HEK293 (cell line): ENCODE data around the gene TEX28.
"Not testable (repeated sequence)": the region's sequence is repeated elsewhere in the genome, so short reads cannot be mapped to it uniquely, and the experiment has no call there.

Source experiments
- CTCF ChIP-seq: fragments of 450-650 bp; formaldehyde crosslinking; IDR thresholded peaks from 2 replicates; pipeline ENCODE4 v1.5.1; 2016; ENCODE audit warnings: missing biosample characterization, missing genetic modification characterization
- HOXA7 ChIP-seq: sonication (generic); formaldehyde crosslinking; IDR thresholded peaks from 2 replicates; pipeline ENCODE4 v1.8.1; 2022; ENCODE audit warnings: missing genetic modification reagents, borderline replicate concordance
- PRDM6 ChIP-seq: fragments of 450-650 bp; formaldehyde crosslinking; IDR thresholded peaks from 2 replicates; pipeline ENCODE4 v1.5.1; 2017; ENCODE audit warnings: missing biosample characterization, missing genetic modification characterization
- TRIM28 ChIP-seq: IDR thresholded peaks from 2 replicates; pipeline ENCODE4 v1.6.1; 2011; ENCODE audit warnings: low read length, control low read depth, borderline replicate concordance
- ZBTB7A ChIP-seq: fragments of 450-650 bp; formaldehyde crosslinking; IDR thresholded peaks from 2 replicates; pipeline ENCODE4 v1.5.1; 2016; ENCODE audit warnings: low read depth, missing biosample characterization, missing genetic modification characterization
- ZEB2 ChIP-seq: fragments of 450-650 bp; formaldehyde crosslinking; IDR thresholded peaks from 2 replicates; pipeline ENCODE4 v1.5.1; 2016; ENCODE audit warnings: missing biosample characterization, missing genetic modification characterization
- ZNF121 ChIP-seq: fragments of 450-650 bp; formaldehyde crosslinking; IDR thresholded peaks from 2 replicates; pipeline ENCODE4 v1.5.1; 2016; ENCODE audit warnings: missing biosample characterization, missing genetic modification characterization
- ZNF341 ChIP-seq: fragments of 450-650 bp; formaldehyde crosslinking; IDR thresholded peaks from 2 replicates; pipeline ENCODE4; 2016; ENCODE audit warnings: low read depth, missing biosample characterization, missing genetic modification characterization
- ZNF473 ChIP-seq: fragments of 450-650 bp; formaldehyde crosslinking; IDR thresholded peaks from 2 replicates; pipeline ENCODE4 v1.5.1; 2017; ENCODE audit warnings: missing biosample characterization, missing genetic modification characterization
- ZNF510 ChIP-seq: fragments of 450-650 bp; formaldehyde crosslinking; IDR thresholded peaks from 2 replicates; pipeline ENCODE4 v1.5.1; 2018; ENCODE audit warnings: mild to moderate bottlenecking, missing genetic modification characterization, missing biosample characterization; ENCODE audit not compliant: insufficient replicate concordance
- ZNF747 ChIP-seq: fragments of 450-650 bp; formaldehyde crosslinking; IDR thresholded peaks from 2 replicates; pipeline ENCODE4 v1.5.1; 2016; ENCODE audit warnings: missing biosample characterization, missing genetic modification characterization
- ZNF792 ChIP-seq: fragments of 450-650 bp; formaldehyde crosslinking; IDR thresholded peaks from 2 replicates; pipeline ENCODE4 v1.5.1; 2016; ENCODE audit warnings: missing biosample characterization, missing genetic modification characterization
- TF ChIP-seq, protein P1 (sequence below): fragments of 450-650 bp; formaldehyde crosslinking; IDR thresholded peaks from 2 replicates; pipeline ENCODE4 v1.5.1; 2016; ENCODE audit warnings: missing biosample characterization, missing genetic modification characterization

DNA sequence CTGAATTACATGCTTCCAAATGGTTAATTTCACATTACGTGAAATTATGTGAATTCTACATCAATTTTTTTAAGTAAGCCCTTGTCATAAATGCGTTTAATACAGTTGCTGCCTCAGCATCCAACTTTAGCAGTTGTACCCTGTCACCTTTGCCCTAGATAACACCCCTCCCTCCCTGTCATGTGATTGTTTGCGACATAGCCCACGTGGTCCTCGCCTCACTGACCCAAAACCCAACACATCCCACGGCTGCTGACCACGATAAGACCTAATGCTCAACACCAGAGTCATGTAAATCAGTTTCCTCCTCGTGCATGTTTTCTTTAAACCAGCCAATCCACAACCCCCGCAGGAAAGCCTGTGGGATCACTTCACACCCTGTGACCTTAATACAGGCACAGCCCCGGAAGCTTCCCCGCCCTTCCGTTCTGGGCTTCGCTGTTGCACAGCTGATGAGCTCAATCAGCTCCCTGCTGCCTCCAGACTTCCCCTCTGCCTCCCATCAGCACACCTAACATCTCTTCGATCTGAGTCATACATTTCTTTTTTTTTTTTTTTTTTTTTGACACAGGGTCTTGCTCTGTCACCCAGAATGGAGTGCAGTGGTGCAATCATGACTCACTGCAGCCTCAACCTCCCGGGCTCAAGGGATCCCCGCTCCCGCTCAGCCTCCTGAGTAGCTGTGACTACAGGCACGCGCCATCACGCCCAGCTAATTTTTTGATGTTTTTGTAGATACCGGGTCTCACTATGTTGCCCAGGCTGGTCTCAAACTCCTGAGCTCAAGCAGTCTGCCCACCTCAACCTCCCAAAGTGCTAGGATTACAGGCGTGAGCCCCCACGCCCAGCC, 10.2 kb downstream of the TEX28 start:
- not testable (repeated sequence) for TF ChIP-seq TRIM28; CTCF (tag by site-specific recombination); ZBTB7A (tag by site-specific recombination); ZNF121; ZNF792; ZNF747 (tag by site-specific recombination); HOXA7 (CRISPR knock-in tag); ZNF510 (tag by site-specific recombination); PRDM6; ZEB2 (tag by site-specific recombination); ZNF341 (tag by site-specific recombination); ZNF473 (tag by site-specific recombination)
- TF ChIP-seq, protein P1, sequence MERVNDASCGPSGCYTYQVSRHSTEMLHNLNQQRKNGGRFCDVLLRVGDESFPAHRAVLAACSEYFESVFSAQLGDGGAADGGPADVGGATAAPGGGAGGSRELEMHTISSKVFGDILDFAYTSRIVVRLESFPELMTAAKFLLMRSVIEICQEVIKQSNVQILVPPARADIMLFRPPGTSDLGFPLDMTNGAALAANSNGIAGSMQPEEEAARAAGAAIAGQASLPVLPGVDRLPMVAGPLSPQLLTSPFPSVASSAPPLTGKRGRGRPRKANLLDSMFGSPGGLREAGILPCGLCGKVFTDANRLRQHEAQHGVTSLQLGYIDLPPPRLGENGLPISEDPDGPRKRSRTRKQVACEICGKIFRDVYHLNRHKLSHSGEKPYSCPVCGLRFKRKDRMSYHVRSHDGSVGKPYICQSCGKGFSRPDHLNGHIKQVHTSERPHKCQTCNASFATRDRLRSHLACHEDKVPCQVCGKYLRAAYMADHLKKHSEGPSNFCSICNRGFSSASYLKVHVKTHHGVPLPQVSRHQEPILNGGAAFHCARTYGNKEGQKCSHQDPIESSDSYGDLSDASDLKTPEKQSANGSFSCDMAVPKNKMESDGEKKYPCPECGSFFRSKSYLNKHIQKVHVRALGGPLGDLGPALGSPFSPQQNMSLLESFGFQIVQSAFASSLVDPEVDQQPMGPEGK (tag by site-specific recombination), result not testable (repeated sequence)
